Measurements from ENCODE around the gene PRELID3B.

PRELID3B gene

GRCh38 chr20:59042151-59042795 is at the start of gene PRELID3B:
TSS of gene PRELID3B (minus strand) at chr20:59042786. CDS start at chr20:59042730, 56 bp downstream.
- no peak for DNase-seq

- DNase-seq = peak; percentile 94
Measured at GRCh38 chr20:59087829-59088433, 45.3 kb upstream of the PRELID3B start.

DNA sequence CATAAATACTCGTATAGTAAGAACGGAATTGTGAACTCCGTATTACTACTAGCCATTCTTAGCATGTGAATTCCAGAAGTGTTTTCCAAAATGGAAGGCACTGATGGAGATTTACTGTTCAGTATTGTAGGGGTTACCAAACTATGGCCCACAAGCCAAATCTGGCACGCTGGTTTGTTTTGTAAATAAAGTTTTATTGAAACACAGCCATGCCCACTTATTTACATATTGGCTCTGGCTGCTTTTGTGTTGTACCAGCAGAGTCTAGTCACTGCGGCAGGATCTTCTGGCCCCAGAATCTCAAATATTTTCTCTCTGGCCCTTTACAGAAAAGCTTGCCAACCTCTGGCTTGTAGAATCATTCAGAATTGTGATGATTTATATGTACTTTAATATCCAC is 44.3 kb upstream of the PRELID3B start:
- no peak for DNase-seq

DNA sequence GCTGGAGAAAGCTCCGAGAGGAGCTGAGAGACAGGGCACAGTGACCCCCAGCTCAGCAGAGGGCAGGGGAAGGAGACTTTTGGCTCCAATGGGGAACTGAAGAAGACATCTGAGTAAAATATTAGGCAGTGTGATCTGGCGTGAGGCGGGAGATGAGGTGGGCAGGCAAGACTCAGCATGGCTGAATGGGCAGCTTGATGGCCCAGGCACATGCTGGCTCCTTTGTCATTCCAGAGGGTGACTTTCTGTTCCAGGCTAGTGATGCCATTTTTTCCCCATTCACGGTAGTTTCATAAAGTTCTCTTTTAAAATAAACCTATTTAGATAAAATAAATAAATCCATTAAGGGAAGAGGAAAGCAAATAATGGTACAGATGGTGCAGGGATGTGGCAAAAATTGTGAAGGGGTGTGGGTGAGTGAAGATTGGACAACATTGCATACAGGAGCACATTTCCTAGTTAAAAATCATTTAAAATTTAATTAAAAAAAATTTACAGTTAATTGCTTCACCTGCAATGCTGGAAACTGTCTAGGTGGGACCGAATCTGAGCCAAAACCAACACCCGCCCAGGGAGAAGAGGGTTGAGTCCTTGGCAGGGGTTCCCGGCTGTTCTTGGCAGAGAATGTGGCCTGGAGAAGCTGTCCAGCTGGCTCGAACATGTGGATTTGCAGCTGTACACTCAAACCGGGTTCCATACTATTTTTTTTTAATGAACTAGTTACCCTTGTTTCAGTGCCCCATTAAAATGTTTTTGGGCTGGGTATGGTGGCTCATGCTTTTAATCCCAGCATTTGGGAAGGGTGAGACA is 41.7 kb upstream of the PRELID3B start:
- DNase-seq = no peak

DNA sequence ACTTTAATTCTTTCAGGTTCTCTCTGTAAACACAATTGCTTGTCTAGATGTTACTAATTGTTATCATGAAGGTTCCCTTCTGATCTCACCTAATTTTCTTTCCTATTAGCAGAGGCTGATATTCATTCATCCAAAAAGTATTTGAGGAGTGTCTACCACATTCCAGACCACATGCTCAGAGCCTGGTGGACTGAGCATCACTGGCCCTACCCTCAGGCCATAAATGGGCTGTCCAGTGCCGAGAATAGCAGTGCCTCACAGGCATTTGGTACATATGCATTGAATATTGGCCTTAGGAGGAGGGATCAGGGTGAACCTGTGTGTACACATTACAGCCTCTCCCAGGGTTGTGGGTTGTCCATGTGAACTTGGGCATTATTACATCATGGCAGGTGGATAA is 40.4 kb upstream of the PRELID3B start:
- no peak for DNase-seq

DNA sequence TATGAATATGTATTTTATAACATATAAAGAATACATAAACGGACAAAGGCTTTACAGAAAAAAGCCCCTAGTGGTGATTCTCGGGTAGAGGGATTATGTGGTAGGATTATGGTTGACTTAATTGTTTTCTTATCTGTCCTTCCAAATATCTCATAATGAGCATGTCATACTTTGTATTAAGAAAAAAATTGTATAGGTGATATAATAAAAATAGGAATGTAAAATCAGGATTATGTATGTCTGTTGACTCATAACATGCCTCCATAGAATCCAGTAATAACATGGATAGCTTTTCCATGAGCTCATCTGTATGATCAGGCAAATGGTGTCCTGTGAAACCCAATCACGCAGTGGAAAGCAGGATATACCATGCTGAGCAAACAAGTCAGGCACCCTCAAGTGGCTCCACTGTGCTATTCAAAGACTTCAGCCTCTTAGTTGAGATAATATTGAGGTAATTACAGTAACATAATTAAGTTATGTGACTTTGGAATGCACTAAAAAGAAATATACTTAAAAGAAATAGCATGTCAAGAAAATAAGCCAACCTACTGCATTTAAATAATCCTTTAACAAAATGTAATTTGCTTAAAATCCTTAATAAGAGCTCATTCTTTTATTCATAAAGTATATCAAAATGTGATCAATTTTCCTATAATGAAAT is 39.6 kb upstream of the PRELID3B start:
- no peak for DNase-seq

GRCh38 chr20:59081036-59081435 is 38.5 kb upstream of the PRELID3B start:
- no peak for DNase-seq

DNA sequence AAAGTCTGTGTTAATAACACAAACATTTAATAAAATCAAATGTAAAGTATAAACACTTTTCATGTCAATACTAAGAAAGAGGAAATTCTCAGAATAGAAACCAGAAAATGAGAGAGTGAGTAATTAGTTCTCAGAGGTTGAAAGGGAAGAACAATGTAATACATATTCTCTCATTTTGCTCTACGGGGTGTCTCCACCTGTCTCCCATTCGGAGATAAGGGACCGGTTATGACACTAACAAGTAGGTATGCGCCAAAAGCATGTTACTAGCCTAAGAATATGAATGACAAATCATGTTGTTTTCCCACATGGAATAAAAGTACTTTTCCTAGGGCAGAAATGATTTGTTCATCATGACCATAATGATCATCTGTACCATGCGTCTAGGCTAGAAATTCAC is 35.6 kb upstream of the PRELID3B start:
- DNase-seq = no peak

GRCh38 chr20:59077705-59078104 is 35.1 kb upstream of the PRELID3B start:
- no peak for DNase-seq

DNA sequence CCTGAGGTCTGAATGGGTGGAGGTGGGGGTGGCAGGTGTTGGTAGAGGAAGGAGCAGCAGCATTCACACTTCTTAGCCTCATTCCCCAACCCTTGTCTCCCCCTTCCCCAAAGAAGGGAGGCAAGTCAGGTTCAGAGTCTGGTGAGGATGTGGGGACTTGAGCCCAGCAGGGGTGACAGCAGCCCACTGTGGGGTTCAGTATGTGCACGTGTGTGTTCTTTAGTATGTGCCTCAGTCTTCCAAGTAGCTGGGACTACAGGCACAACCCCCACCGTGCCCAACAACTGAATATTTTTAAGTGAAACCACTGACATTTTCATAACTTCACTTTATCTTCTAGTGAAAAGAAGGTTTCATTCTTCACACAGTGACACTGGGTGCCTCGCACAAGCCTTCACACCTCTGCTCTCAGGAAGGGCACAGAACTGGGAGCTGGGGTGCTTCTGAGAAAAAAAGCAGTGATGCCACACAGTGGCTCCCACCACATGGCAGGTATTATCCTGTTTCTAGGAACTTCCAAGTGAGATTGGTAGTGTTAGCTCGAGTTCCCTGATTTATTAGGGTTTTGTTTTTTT is 33.4 kb upstream of the PRELID3B start:
- peak; percentile 39 for DNase-seq

GRCh38 chr20:59074456-59074855 is 31.9 kb upstream of the PRELID3B start:
- no peak for DNase-seq

- DNase-seq = no peak
Measured at GRCh38 chr20:59073582-59073981, 31.0 kb upstream of the PRELID3B start.

- DNase-seq = no peak
Measured at GRCh38 chr20:59071216-59071615, 28.6 kb upstream of the PRELID3B start.

GRCh38 chr20:59069026-59069425 is 26.4 kb upstream of the PRELID3B start:
- no peak for DNase-seq

DNA sequence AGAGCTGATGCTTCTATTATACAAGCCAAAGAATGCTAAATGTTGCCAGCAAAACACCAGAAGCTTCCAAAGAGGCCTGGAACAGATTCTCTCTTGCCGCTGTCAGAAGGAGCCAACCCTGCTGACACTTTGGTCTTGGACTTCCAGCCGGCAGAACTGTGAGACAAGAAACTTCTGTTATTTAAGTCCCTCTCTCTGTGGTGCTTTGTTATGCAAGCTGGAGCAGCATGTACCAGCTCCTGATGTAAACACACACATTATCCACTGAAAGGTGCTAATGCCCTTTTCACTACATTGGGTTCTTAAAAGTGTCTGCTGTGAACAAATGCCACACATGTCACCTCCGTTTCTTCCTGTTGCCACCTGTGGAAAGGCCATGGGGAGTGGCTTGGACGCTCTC is 25.9 kb upstream of the PRELID3B start:
- no peak for DNase-seq

DNA sequence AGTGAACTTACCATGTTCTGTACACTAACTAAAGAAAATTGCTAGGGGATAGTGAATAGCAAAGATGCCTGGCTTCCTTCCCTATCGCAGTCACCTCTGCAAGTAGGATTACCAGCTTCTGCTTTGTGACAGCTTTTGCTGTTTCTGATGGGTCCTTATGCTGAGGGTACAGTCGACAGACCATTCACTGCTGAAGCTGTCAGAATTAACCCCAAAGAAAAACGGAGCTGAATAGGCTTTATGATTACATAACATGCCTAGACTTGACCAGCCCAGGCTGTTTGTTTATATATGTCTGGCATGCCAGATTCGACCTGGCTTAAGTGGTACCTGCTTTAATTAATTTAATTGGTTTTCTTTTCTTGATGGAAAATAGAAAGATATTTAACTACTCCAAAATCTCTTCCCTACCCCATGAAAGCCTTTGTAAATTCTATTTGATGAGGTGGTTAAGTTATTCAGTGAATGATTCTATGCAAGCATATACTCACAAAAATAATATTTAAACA is 21.7 kb upstream of the PRELID3B start:
- DNase-seq = no peak

DNA sequence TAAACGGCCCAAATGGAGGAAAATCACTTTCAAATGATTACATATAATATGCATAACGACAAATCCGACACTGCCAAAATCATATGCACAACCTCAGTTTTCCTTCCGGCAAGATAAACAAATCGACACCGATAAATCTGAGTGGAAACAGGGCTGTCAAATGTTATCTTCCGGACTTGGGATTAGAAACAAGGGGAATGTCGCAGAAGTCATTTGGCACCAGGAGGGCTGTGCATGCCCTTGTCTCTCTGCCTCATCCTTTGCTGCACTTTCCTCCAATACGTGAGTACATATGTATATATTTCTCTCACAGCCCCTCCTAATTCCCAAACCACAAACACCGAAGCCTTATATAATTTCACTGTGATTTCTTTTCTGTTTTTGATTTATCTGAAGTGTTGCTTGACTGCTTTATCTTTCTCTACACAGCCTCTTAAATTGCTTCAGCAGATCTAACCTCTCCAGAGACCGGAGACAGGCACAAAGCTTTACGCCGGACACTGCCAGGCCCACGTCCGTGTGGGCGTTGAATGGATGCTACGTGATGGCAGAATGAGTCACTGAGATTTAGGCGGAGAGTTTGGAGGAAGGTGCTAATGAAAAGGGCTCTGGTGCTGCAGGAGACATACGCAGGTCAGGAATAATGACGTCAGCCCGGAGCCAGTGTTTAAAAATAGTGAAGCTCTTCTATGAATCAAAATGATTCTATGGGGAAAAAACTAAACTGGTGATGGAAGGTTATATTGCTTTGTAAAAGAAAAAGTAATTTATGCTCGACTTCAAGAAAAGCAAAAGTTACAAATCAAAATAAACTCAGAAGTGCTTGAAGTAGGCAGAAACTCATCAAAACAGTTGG is 21.0 kb upstream of the PRELID3B start:
- DNase-seq = no peak

GRCh38 chr20:59062081-59062480 is 19.5 kb upstream of the PRELID3B start:
- DNase-seq = no peak

- no peak for DNase-seq
Measured at GRCh38 chr20:59055302-59055701, 12.7 kb upstream of the PRELID3B start.

DNA sequence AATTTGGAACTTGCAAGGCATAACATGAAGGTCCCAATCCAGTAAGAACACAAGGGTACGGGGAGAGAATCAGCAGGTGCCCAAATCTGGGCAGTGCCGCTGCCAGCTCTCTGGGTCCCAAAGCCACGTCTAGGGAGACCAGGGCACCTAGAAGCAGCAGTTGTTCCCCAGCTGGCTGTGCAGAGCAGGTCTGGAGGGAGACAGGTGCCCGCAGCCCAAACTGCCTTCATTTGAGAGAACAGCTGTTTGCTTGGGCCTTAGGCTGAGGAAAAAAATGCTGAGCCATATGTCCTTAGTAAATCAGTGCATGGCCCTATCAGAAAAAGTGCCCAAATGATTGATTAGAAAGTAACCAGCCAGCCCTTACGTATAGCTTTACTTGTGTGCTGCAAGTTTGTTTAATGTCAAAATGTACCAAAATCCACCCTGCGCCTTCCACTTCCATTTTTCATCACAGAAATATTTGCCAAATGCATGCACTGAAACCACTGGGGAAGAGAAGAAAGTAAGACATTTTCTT is 9.1 kb upstream of the PRELID3B start:
- DNase-seq = no peak

- no peak for DNase-seq
Measured at GRCh38 chr20:59050437-59050836, 7.9 kb upstream of the PRELID3B start.

DNA sequence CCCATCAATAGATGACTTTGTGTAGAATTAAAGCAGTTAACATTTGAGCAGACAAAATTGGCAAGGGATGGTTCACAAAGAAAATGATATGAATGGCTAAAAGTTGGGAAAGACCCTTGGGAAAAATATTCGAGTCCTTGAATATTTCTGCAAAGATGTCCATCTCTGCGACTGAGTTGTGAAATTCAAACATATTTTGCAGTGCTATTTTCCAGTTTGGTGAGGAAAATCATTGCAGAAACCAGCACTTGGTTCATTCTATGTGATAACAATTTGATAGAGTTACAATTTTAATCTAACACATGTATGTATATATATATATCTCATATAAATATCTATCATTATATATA is 6.1 kb upstream of the PRELID3B start:
- no peak for DNase-seq

All from stimulated activated CD8-positive, alpha-beta memory T cell treated with anti-CD3 and anti-CD28 coated beads, Interleukin-4, amount 100 ng/mL, for 48 hours (primary cell).